Vagina (tissue), 2 donors: Measurements from ENCODE around the gene POLN. TPM values are rescaled to one million over a fixed set of nuclear protein-coding genes. Genes with fewer than 3 reads are reported as not detected.

ENCODE experiments used
- DNase-seq, 2 donors: peaks; one replicate each; pipeline ENCODE4 v3.0.0-alpha.2; 2017; ENCODE audit errors: extremely low spot score in 2 of 2
- H3K27ac ChIP-seq: fragments of 200-600 bp; sonication (generic); one replicate; pipeline ENCODE4 v1.5.1; 2019
- H3K27me3 ChIP-seq: fragments of 200-600 bp; sonication (generic); one replicate; pipeline ENCODE4 v1.5.1; 2019
- H3K36me3 ChIP-seq, 2 donors: fragments of 200-600 bp; sonication (generic); one replicate each; pipeline ENCODE4 v1.5.1; 2017 to 2019
- H3K4me1 ChIP-seq: fragments of 200-600 bp; sonication (generic); one replicate; pipeline ENCODE4 v1.5.1; 2019
- H3K4me3 ChIP-seq, 2 donors: fragments of 200-600 bp; sonication (generic); 1 replicate in 1 of 2; 2 replicates in 1 of 2; pipeline ENCODE4 v1.5.1; 2016 to 2019
- H3K9me3 ChIP-seq: fragments of 200-600 bp; sonication (generic); one replicate; pipeline ENCODE4 v1.5.1; 2019
- POLR2A ChIP-seq, 2 donors: fragments of 450-650 bp; IDR thresholded peaks; one replicate each; pipeline ENCODE4 v1.6.1; 2017; ENCODE audit warnings: antibody characterized with exemption in 2 of 2, mild to moderate bottlenecking in 2 of 2, moderate library complexity in 2 of 2
- POLR2AphosphoS5 ChIP-seq, 2 donors: sonication (generic); formaldehyde crosslinking; IDR thresholded peaks; one replicate each; pipeline ENCODE4 v1.9.0; 2017; ENCODE audit warnings: antibody characterized with exemption in 2 of 2, mild to moderate bottlenecking in 2 of 2, low read depth in 1 of 2; ENCODE audit not compliant: insufficient read depth in 1 of 2
- intact Hi-C: fragments of 100-400 bp; cut with DNase I; formaldehyde crosslinking; loops from one replicate; pipeline ENCODE4 v1.15.1; 2023
- total RNA-seq: library from RNA; depleted of rRNA; stranded (reverse); fragments of >200 nt; gene quantifications from one replicate; pipeline ENCODE4 v1.2.3, GENCODE V29; 2016
- TF ChIP-seq, protein P1 (sequence below), 3 experiments: fragments of 450-650 bp in 2 of 3; fragments of 200-600 bp in 1 of 3; sonication (generic) in 1 of 3; IDR thresholded peaks; one replicate each; pipeline ENCODE4 v1.5.1; 2017 to 2019; ENCODE audit warnings: antibody characterized with exemption in 3 of 3, mild to moderate bottlenecking in 2 of 3, moderate library complexity in 2 of 3

POLN gene
- total RNA-seq, 1 donor from 2014 or later: 3.9 TPM

DNA sequence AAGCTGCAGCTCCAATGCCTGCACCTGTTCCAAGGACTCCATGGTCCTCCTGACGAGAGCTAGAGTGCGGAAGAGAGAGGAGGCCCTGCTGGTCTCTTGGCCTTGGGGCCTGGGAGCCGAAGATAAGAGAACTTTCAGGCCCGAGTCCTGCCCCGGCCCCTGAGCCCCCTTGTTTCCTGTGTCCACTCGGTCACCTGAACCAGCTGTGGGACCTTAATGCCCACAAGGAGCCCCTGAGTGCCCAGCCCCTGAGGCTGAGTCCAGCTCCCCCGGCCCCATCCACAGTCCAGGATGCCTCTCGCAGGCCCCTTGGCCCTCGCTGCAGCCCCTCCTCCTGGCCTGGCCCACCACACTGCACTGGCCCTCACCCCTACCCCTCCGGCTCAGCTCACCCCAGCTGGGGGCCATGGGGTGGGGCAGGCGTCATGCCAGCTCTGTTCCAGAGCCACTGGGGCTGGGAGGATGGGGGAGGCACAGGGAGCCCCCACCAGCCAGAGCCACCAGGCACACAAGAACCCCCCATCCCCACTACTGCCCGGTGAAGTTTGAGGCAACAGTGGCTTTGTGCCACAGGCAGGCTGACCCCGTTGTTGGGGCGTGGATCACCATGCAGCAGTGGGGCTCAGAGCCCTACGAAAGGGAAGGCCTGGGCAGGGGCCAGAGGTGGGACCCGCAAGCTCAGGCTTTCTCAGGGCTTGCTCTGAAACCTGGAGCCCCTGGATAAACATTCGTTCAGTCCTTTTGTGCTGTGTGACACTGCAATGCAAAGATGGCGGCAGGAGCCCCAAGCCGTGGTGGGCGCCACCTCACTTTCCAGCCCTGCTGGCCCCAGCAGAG, 168.7 kb downstream of the POLN start:
- intact Hi-C loops: no loop called here
- Histone ChIP-seq H3K4me3 (no peak overlapping the region), H3K27ac (no peak overlapping the region), H3K27me3 (no peaks in the 10 kb centered on the region), H3K9me3 (no peaks in the 10 kb centered on the region), H3K36me3 (no peaks in the 10 kb centered on the region), H3K4me1 (no peaks in the 10 kb centered on the region)
- TF ChIP-seq POLR2AphosphoS5 (IDR thresholded peaks at IDR 0.05; ENCODE audit: insufficient read depth in 1 of 2, low read depth in 1 of 2) (no peak), POLR2A (IDR thresholded peaks at IDR 0.05) (no peak)
- TF ChIP-seq, protein P1, sequence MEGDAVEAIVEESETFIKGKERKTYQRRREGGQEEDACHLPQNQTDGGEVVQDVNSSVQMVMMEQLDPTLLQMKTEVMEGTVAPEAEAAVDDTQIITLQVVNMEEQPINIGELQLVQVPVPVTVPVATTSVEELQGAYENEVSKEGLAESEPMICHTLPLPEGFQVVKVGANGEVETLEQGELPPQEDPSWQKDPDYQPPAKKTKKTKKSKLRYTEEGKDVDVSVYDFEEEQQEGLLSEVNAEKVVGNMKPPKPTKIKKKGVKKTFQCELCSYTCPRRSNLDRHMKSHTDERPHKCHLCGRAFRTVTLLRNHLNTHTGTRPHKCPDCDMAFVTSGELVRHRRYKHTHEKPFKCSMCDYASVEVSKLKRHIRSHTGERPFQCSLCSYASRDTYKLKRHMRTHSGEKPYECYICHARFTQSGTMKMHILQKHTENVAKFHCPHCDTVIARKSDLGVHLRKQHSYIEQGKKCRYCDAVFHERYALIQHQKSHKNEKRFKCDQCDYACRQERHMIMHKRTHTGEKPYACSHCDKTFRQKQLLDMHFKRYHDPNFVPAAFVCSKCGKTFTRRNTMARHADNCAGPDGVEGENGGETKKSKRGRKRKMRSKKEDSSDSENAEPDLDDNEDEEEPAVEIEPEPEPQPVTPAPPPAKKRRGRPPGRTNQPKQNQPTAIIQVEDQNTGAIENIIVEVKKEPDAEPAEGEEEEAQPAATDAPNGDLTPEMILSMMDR (IDR thresholded peaks at IDR 0.05): no peak
- DNase-seq: no peak

DNA sequence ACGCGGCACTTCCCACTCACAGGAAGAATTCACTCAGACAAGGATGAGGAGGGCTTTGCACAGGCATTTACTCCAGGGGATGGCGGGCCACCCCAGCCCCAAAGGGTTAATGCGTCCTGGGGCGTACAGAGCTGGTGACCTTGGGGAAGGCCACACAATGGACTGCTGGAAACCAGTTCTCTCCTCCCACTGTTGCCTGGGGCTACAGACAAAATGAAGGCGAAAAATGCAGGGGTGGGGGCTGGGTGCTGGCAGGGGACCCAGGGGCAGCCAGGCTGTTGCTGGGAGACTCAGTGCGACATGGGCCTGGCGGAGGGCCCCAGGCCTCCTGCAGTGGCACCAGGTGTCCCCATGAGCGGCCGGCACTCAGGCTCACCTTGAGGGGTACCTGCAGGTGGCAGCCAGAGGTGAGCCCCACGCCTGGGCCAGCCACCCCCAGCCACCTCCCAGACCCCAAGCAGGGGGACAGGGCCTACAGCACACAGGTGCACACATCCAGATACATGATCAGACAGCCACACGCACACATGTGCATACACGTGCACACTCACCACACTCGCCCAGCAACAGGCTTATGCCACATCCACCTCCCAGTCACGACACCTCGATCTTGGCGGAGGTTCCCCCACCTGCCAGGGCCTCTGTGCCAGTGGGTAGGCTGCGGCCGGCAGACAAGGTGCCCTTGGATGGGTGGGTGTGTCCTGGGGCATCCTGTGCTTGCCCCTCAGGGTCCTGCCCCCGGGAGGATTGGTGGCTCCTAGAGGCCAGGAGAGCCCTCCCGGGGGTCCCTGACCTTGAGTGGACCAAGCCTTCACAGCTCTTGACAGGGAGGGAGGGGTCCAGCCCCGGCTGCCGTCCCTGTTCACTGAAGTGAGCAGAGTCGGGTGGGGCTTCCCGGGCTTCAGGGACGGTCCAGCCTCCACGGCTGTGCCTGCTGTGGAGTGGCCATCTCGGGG, 169.7 kb downstream of the POLN start:
- no peak overlapping the region for H3K27ac ChIP-seq
- intact Hi-C loops: no loop called here
- no peaks in the 10 kb centered on the region for H3K4me1 ChIP-seq
- H3K9me3 ChIP-seq: no peaks in the 10 kb centered on the region
- no peak overlapping the region for H3K4me3 ChIP-seq
- TF ChIP-seq POLR2A (IDR thresholded peaks at IDR 0.05) (no peak), POLR2AphosphoS5 (IDR thresholded peaks at IDR 0.05; ENCODE audit: insufficient read depth in 1 of 2, low read depth in 1 of 2) (no peak)
- TF ChIP-seq, protein P1 (IDR thresholded peaks at IDR 0.05): no peak
- no peaks in the 10 kb centered on the region for H3K27me3 ChIP-seq
- DNase-seq: no peak
- no peaks in the 10 kb centered on the region for H3K36me3 ChIP-seq

DNA sequence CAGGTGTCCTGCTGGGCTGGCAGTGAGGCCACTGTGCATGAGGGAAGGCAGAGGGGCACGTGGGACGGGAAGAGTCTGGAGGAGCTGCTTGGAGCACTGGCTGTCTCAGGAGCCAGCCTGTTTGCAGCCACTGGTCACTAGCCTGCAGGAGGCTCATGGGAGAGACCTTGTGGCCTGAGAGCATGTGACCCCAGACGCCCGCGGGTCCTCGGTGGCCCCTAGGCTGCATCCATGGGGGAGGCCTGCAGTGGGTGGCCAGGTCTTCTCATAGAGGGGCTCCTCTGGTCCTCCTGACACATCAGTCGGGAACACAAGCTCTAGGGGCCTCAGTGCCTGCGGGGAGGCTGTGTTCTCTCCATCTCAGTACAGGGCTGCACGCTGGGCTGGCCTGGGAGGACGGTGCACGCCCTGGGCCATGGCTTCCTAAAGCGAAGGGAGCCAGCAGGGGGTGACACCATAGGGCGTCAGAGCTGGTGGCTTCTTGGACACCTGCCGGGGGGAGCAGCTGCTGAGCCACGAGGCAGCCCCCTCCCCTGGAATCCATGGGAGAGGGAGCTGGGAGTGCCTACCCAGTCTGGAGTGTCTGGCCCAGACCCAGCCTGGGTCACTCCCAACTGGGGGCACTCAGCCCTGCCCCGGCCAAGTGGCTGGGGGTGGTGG, 170.5 kb downstream of the POLN start:
- no peak for DNase-seq
- H3K9me3 ChIP-seq: no peaks in the 10 kb centered on the region
- no peak overlapping the region for H3K27ac ChIP-seq
- H3K27me3 ChIP-seq: no peaks in the 10 kb centered on the region
- H3K4me1 ChIP-seq: no peaks in the 10 kb centered on the region
- intact Hi-C loops: no loop called here
- TF ChIP-seq POLR2AphosphoS5 (IDR thresholded peaks at IDR 0.05; ENCODE audit: insufficient read depth in 1 of 2, low read depth in 1 of 2) (no peak), POLR2A (IDR thresholded peaks at IDR 0.05) (no peak)
- TF ChIP-seq, protein P1 (IDR thresholded peaks at IDR 0.05): no peak
- H3K36me3 ChIP-seq: no peaks in the 10 kb centered on the region
- no peak overlapping the region for H3K4me3 ChIP-seq

DNA sequence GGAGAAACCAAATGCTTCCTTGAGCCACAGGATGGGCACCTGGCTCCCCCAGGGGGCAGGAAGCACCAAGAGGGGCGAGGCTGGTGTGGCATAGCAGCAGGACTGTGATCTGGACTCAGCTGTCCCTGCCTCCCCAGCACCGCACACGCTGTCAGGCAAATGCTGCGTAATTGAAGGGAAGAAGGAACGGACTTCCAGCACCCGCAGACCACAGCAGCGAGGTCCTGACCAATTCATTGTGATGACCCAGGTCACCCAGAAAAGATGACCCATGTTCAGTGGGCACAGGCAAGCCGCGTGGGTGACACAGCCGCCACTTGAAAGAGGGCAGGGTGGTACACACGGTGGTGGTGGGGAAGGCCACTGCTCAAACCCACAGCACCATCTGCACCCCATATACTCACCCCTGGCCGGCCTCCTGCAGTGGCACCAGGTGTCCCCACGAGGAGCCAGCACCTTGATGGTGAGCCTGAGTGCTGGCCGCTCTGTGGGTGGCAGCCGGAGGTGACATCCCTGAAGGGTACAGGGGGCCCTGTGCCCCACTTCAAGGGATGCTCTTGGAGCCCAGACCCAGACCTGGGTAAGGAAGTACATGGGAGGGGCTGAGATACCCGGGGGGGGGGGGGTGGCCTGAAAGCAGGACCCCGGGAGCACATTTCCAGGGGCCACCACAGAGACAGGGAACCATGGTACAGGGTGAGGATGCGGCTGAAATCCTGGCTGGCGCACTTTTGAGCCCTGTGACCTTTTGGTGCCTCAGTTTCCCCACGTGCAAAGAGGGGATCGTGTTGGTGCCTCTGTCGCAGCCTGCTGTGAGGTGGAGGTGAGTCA, 171.3 kb downstream of the POLN start:
- TF ChIP-seq POLR2AphosphoS5 (IDR thresholded peaks at IDR 0.05; ENCODE audit: insufficient read depth in 1 of 2, low read depth in 1 of 2) (no peak), POLR2A (IDR thresholded peaks at IDR 0.05) (no peak)
- TF ChIP-seq, protein P1 (IDR thresholded peaks at IDR 0.05): no peak
- Histone ChIP-seq H3K4me3 (no peak overlapping the region), H3K27me3 (no peaks in the 10 kb centered on the region), H3K36me3 (no peaks in the 10 kb centered on the region), H3K9me3 (no peaks in the 10 kb centered on the region), H3K4me1 (no peaks in the 10 kb centered on the region), H3K27ac (no peak overlapping the region)
- intact Hi-C loops: no loop called here
- no peak for DNase-seq
